Activated T-cell treated with anti-CD3 and anti-CD28 coated beads, Interleukin-2, amount 50 U/mL, for 72 hours (primary cell): Measurements from ENCODE around the gene TCF12. TPM values are rescaled to one million over a fixed set of nuclear protein-coding genes. Genes with fewer than 3 reads are reported as not detected.
"Not testable (repeated sequence)": the region's sequence is repeated elsewhere in the genome, so short reads cannot be mapped to it uniquely, and the experiment has no call there.

Source experiments
- ATAC-seq, 2 donors: fragments of 150-1000 bp; cut with Tn5 transposase; replicated peaks in 1 of 2; 2 replicates each; pipeline ENCODE4 v1.10.0; 2021; ENCODE audit warnings: moderate library complexity in 2 of 2, mild to moderate bottlenecking in 1 of 2
- DNase-seq, 2 donors: peaks; one replicate each; pipeline ENCODE4 v3.0.0; 2021 to 2022; ENCODE audit warnings: mixed read lengths in 1 of 2
- H3K27ac Mint-ChIP-seq: one replicate; pipeline ENCODE4 v1.8.0; 2022; ENCODE audit warnings: mild to moderate bottlenecking, moderate library complexity, mixed read lengths
- H3K27me3 Mint-ChIP-seq: one replicate; pipeline ENCODE4 v1.8.0; 2022; ENCODE audit warnings: low read depth, mixed read lengths
- H3K36me3 Mint-ChIP-seq, 2 donors: one replicate each; pipeline ENCODE4 v1.8.0; 2022; ENCODE audit warnings: mixed read lengths in 2 of 2, mild to moderate bottlenecking in 1 of 2; ENCODE audit not compliant: insufficient read depth in 2 of 2
- H3K4me1 Mint-ChIP-seq: one replicate; pipeline ENCODE4 v1.8.0; 2022; ENCODE audit warnings: low read depth, mixed read lengths
- H3K4me3 Mint-ChIP-seq, 2 donors: one replicate each; pipeline ENCODE4 v1.8.0; 2022; ENCODE audit warnings: mild to moderate bottlenecking in 2 of 2, mixed read lengths in 2 of 2, moderate library complexity in 2 of 2
- H3K9me3 Mint-ChIP-seq, 2 donors: one replicate each; pipeline ENCODE4 v1.8.0; 2022; ENCODE audit warnings: mixed read lengths in 2 of 2
- total RNA-seq, 2 donors: library from RNA; stranded (reverse); gene quantifications; one replicate each; pipeline ENCODE4 v1.2.3, GENCODE V29; 2022

The TCF12 gene
- total RNA-seq, 2 donors from 2014 or later: 93.0 to 108 TPM

- Mint-ChIP-seq H3K9me3 (peaks cover 0 to 1% of the 10 kb centered on the region in 2 donors), H3K4me1 (peaks cover 36% of the 10 kb centered on the region), H3K4me3 (peak overlapping the region; percentile 93 to 99), H3K27me3 (no peaks in the 10 kb centered on the region), H3K27ac (peak overlapping the region; percentile 98), H3K36me3 (peaks cover 4 to 21% of the 10 kb centered on the region in 2 donors)
- ATAC-seq (no peak), DNase-seq (no peak)
Measured at GRCh38 chr15:56920367-56920627, 1.9 kb downstream of the TCF12 start.

- peaks cover 7 to 23% of the 10 kb centered on the region in 2 donors for H3K36me3 Mint-ChIP-seq
- ATAC-seq: no peak
Measured at GRCh38 chr15:56923174-56923591, 4.7 kb downstream of the TCF12 start.

GRCh38 chr15:56927816-56928215 lies 9.4 kb downstream of the TCF12 start:
- ATAC-seq (no peak), DNase-seq (no peak)
- Mint-ChIP-seq H3K27ac (no peak overlapping the region), H3K36me3 (peaks cover 4 to 17% of the 10 kb centered on the region in 2 donors), H3K4me3 (no peak overlapping the region), H3K4me1 (peaks cover 58% of the 10 kb centered on the region), H3K27me3 (no peaks in the 10 kb centered on the region), H3K9me3 (no peaks in the 10 kb centered on the region)

More at GRCh38 chr15:56923174-56923591, 4.7 kb downstream of the TCF12 start:
- H3K9me3 Mint-ChIP-seq: no peaks in the 10 kb centered on the region
- H3K27me3 Mint-ChIP-seq: no peaks in the 10 kb centered on the region
- H3K4me1 Mint-ChIP-seq: peaks cover 39% of the 10 kb centered on the region
- peak overlapping the region in 1 of 2 donors; percentile 32 for H3K4me3 Mint-ChIP-seq
- H3K27ac Mint-ChIP-seq: no peak overlapping the region
- no peak for DNase-seq

- no peak overlapping the region for H3K4me3 Mint-ChIP-seq
- no peaks in the 10 kb centered on the region for H3K9me3 Mint-ChIP-seq
- peak overlapping the region; percentile 55 for H3K27ac Mint-ChIP-seq
- peaks cover 10 to 14% of the 10 kb centered on the region in 2 donors for H3K36me3 Mint-ChIP-seq
- no peaks in the 10 kb centered on the region for H3K27me3 Mint-ChIP-seq
- DNase-seq (no peak), ATAC-seq (no peak)
- H3K4me1 Mint-ChIP-seq: peaks cover 69% of the 10 kb centered on the region
Measured at GRCh38 chr15:56929399-56929798, 11.0 kb downstream of the TCF12 start.

- Mint-ChIP-seq H3K4me1 (peaks cover 75% of the 10 kb centered on the region), H3K27ac (peak overlapping the region; percentile 10), H3K27me3 (no peaks in the 10 kb centered on the region), H3K9me3 (peaks cover 0 to 2% of the 10 kb centered on the region in 2 donors), H3K4me3 (no peak overlapping the region), H3K36me3 (peaks cover 12 to 16% of the 10 kb centered on the region in 2 donors)
- DNase-seq: no peak
- no peak for ATAC-seq
Measured at GRCh38 chr15:56929933-56930332, 11.5 kb downstream of the TCF12 start.

GRCh38 chr15:56930669-56931313 lies 12.3 kb downstream of the TCF12 start:
- ATAC-seq (no peak), DNase-seq (no peak)
- H3K4me3 Mint-ChIP-seq: no peak overlapping the region
- no peaks in the 10 kb centered on the region for H3K27me3 Mint-ChIP-seq
- H3K27ac Mint-ChIP-seq: no peak overlapping the region
- peaks cover 0 to 2% of the 10 kb centered on the region in 2 donors for H3K9me3 Mint-ChIP-seq
- peaks cover 71% of the 10 kb centered on the region for H3K4me1 Mint-ChIP-seq
- peaks cover 12 to 14% of the 10 kb centered on the region in 2 donors for H3K36me3 Mint-ChIP-seq

GRCh38 chr15:56931639-56932508 lies 13.4 kb downstream of the TCF12 start:
- H3K27ac Mint-ChIP-seq: no peak overlapping the region
- H3K4me3 Mint-ChIP-seq: no peak overlapping the region
- H3K27me3 Mint-ChIP-seq: no peaks in the 10 kb centered on the region
- H3K4me1 Mint-ChIP-seq: peaks cover 75% of the 10 kb centered on the region
- peaks cover 14 to 23% of the 10 kb centered on the region in 2 donors for H3K36me3 Mint-ChIP-seq
- DNase-seq (no peak), ATAC-seq (no peak)
- H3K9me3 Mint-ChIP-seq: peaks cover 3 to 7% of the 10 kb centered on the region in 2 donors

GRCh38 chr15:56932509-56932868 lies 14.0 kb downstream of the TCF12 start:
- peaks cover 13 to 29% of the 10 kb centered on the region in 2 donors for H3K36me3 Mint-ChIP-seq
- not testable (repeated sequence) for H3K4me3 Mint-ChIP-seq, H3K27ac Mint-ChIP-seq, H3K27me3 Mint-ChIP-seq, H3K9me3 Mint-ChIP-seq, DNase-seq, ATAC-seq
- H3K4me1 Mint-ChIP-seq: peaks cover 75% of the 10 kb centered on the region

- DNase-seq: no peak
- Mint-ChIP-seq H3K9me3 (peaks cover 3 to 9% of the 10 kb centered on the region in 2 donors), H3K4me3 (no peak overlapping the region), H3K4me1 (peaks cover 75% of the 10 kb centered on the region), H3K36me3 (peaks cover 13 to 29% of the 10 kb centered on the region in 2 donors), H3K27ac (peak overlapping the region; percentile 11), H3K27me3 (no peaks in the 10 kb centered on the region)
- no peak for ATAC-seq
Measured at GRCh38 chr15:56933410-56933809, 15.0 kb downstream of the TCF12 start.

GRCh38 chr15:56933811-56934210 lies 15.4 kb downstream of the TCF12 start:
- no peaks in the 10 kb centered on the region for H3K27me3 Mint-ChIP-seq
- ATAC-seq: no peak
- DNase-seq: no peak
- H3K9me3 Mint-ChIP-seq: peaks cover 3 to 9% of the 10 kb centered on the region in 2 donors
- peaks cover 75% of the 10 kb centered on the region for H3K4me1 Mint-ChIP-seq
- no peak overlapping the region for H3K27ac Mint-ChIP-seq
- peaks cover 16 to 29% of the 10 kb centered on the region in 2 donors for H3K36me3 Mint-ChIP-seq
- H3K4me3 Mint-ChIP-seq: no peak overlapping the region

GRCh38 chr15:56934269-56934668 lies 15.8 kb downstream of the TCF12 start:
- DNase-seq: no peak
- Mint-ChIP-seq H3K9me3 (peaks cover 3 to 9% of the 10 kb centered on the region in 2 donors), H3K4me1 (peaks cover 75% of the 10 kb centered on the region), H3K27me3 (no peaks in the 10 kb centered on the region), H3K36me3 (peaks cover 17 to 29% of the 10 kb centered on the region in 2 donors), H3K4me3 (no peak overlapping the region), H3K27ac (no peak overlapping the region)
- no peak for ATAC-seq

GRCh38 chr15:56936929-56937328 lies 18.5 kb downstream of the TCF12 start:
- DNase-seq (no peak), ATAC-seq (no peak)
- Mint-ChIP-seq H3K4me1 (peaks cover 55% of the 10 kb centered on the region), H3K27ac (no peak overlapping the region), H3K36me3 (peaks cover 19 to 26% of the 10 kb centered on the region in 2 donors), H3K27me3 (no peaks in the 10 kb centered on the region), H3K9me3 (peaks cover 3 to 9% of the 10 kb centered on the region in 2 donors), H3K4me3 (no peak overlapping the region)

- Mint-ChIP-seq H3K9me3 (peaks cover 3 to 9% of the 10 kb centered on the region in 2 donors), H3K4me1 (peaks cover 48% of the 10 kb centered on the region), H3K27ac (peak overlapping the region; percentile 54), H3K36me3 (peaks cover 13 to 24% of the 10 kb centered on the region in 2 donors), H3K27me3 (no peaks in the 10 kb centered on the region), H3K4me3 (no peak overlapping the region)
- ATAC-seq (no peak), DNase-seq (no peak)
Measured at GRCh38 chr15:56939257-56939656, 20.8 kb downstream of the TCF12 start.
